HFF-Myc (cell line): ENCODE measurements around the gene KRTAP29-1.
"Not testable (repeated sequence)": the region's sequence is repeated elsewhere in the genome, so short reads cannot be mapped to it uniquely, and the experiment has no call there.

ENCODE experiments used
- DNase-seq: peaks from one replicate; pipeline ENCODE4 v3.0.0-alpha.2; 2011; ENCODE audit warnings: low read depth; ENCODE audit errors: extremely low read depth
- H3K4me3 ChIP-seq: replicated peaks from 2 replicates; pipeline ENCODE4 v1.5.1; 2011; ENCODE audit warnings: low read depth, mild to moderate bottlenecking, control low read depth, low read length
- TF ChIP-seq, protein P1 (sequence below): IDR thresholded peaks from 2 replicates; pipeline ENCODE4 v1.5.1; 2012; ENCODE audit warnings: mild to moderate bottlenecking, low read depth, low read length, control low read depth; ENCODE audit errors: missing control alignments

The KRTAP29-1 gene

DNA sequence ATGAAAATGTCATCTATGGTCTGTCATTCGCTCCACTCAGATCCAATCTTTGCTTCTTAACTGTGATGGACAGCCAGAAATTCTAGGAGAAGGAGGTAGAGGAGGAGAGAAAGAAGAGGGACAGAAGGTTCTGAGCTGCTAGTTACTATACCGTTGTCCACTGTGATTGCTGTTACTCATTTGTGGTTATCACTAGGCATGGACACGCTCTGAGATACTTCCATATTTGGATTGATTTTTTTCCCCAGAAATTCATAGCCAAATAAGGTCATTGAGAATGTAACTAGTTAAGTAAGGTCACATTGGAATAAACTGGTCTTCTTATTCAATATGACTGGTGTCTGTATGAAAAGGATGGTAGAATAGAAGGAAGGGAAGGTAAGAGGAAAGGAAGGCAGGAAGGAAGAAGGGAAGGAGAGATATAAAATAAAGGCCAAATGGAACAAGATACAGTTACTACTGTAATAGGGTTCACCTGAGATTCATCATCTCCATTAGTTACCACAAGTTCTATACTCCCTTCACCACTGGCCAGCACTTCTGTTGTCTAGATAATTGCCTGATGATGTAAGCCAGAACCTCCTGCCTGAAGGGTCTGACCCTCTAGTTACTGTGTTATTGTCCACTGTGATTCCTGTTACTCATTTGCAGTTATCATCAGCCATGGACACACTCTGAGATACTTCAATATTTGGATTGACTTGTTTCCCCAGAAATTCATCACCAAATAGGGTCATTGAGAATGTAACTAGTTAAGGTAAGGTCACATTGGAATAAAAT is 24.3 kb downstream of the KRTAP29-1 start:
- no peak for DNase-seq
- TF ChIP-seq, protein P1, sequence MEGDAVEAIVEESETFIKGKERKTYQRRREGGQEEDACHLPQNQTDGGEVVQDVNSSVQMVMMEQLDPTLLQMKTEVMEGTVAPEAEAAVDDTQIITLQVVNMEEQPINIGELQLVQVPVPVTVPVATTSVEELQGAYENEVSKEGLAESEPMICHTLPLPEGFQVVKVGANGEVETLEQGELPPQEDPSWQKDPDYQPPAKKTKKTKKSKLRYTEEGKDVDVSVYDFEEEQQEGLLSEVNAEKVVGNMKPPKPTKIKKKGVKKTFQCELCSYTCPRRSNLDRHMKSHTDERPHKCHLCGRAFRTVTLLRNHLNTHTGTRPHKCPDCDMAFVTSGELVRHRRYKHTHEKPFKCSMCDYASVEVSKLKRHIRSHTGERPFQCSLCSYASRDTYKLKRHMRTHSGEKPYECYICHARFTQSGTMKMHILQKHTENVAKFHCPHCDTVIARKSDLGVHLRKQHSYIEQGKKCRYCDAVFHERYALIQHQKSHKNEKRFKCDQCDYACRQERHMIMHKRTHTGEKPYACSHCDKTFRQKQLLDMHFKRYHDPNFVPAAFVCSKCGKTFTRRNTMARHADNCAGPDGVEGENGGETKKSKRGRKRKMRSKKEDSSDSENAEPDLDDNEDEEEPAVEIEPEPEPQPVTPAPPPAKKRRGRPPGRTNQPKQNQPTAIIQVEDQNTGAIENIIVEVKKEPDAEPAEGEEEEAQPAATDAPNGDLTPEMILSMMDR = no peak
- H3K4me3 ChIP-seq = no peak overlapping the region

DNA sequence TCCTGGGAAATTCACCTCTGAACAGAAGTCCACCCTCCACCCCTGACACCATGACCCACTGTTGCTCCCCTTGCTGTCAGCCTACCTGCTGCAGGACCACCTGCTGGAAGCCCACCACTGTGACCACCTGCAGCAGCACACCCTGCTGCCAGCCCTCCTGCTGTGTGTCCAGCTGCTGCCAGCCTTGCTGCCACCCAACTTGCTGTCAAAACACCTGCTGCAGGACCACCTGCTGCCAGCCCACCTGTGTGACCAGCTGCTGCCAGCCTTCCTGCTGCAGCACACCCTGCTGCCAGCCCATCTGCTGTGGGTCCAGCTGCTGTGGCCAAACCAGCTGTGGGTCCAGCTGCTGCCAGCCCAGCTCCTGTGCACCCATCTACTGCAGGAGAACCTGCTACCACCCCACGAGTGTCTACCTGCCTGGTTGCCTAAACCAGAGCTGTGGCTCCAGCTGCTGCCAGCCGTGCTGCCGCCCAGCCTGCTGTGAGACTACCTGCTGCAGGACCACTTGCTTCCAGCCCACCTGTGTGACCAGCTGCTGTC is 26.9 kb downstream of the KRTAP29-1 start, which contains the start of gene KRTAP9-7:
Gene KRTAP9-7, plus strand, starts transcription at position 51 of the 543 bp plus-strand sequence. Its CDS starts 0 bp downstream, at position 51.
- not testable (repeated sequence) for H3K4me3 ChIP-seq, DNase-seq

DNA sequence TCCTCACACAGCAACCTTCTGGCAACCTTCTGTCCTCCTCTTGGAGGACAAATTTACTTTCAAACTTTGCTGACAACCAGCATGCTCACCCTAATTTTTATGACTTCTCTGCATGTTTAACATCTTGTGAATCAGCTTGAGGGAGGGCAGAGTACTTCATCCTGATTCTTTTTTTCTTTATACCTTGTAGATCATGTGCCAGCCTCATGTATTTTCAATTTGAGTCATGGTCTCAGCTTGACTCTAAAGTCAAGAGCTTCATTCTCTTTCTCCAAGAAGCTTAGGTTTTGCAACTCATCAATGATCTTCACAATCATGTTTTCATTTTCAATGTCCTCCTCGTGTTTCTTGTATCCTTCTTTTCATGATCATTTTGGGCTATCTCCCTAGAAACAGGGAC is 30.8 kb downstream of the KRTAP29-1 start:
- TF ChIP-seq, protein P1 = no peak
- DNase-seq = no peak
- H3K4me3 ChIP-seq = no peak overlapping the region

DNA sequence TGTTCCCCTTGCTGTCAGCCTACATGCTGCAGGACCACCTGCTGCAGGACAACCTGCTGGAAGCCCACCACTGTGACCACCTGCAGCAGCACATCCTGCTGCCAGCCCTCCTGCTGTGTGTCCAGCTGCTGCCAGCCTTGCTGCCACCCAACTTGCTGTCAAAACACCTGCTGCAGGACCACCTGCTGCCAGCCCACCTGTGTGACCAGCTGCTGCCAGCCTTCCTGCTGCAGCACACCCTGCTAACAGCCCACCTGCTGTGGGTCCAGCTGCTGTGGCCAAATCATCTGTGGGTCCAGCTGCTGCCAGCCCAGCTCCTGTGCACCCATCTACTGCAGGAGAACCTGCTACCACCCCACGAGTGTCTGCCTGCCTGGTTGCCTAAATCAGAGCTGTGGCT is 31.3 kb downstream of the KRTAP29-1 start:
- DNase-seq, H3K4me3 ChIP-seq: not testable (repeated sequence)

DNA sequence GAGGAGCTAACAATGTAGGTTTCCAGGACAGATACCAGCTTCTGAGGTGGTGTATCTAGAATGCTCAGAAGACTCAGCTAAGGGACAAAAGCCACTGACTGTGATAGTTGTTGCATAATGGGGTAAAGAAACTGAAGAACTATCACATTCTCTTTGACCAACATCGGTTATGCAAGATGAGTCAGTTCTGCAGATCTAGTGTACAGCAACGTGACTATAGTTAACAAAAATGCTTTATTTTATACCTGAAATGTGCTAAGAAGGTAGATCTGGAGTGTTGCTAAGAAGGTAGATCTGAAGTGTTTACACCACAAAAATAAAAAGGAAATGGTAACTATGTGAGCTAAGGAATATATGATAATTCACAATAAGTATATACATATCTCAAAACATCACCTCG is 34.9 kb downstream of the KRTAP29-1 start:
- H3K4me3 ChIP-seq = no peak overlapping the region
- TF ChIP-seq, protein P1 = no peak

DNA sequence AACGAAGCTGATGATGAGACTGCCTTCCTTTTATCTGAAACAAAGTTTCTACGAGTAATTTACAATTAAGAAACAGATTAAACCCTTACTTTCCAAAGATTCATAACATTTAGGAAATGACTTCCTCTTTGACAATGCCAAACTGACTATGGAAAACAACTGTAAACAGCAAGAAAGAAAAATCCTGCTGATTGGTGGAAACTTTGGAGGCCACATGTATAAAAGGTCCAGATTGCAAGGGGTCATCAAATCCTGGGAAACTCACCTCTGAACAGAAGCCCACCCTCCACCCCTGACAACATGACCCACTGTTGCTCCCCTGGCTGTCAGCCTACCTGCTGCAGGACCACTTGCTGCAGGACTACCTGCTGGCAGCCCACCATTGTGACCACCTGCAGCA is 37.6 kb downstream of the KRTAP29-1 start, which contains the start of gene KRTAP9-6:
Gene KRTAP9-6, plus strand, starts transcription at position 301 of the 400 bp plus-strand sequence. Its CDS starts 0 bp downstream, at position 301.
- TF ChIP-seq, protein P1 = no peak
- no peak for DNase-seq
- no peak within 1 kb of the TSS for H3K4me3 ChIP-seq

More for the DNA sequence above, 34.9 kb downstream of the KRTAP29-1 start:
- DNase-seq = no peak

DNA sequence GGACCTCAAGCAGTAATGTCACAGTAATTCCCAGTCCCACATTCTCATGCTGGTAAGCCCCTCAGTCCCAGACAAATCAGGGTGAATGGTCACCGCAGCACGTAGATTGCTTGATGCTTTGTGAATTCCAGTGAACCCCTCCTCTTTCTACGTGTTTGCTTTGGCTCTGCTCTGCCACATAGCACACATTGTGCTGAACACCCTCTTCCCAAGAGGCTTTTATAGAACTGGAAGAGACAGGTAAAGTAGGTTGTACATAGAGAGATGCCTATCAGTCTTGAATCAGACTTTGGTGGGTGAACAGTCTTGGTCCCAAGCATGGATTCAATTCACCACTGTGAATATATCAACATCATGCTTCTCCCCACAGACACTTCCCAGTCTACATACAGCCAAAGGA is 38.1 kb downstream of the KRTAP29-1 start:
- no peak for DNase-seq
- TF ChIP-seq, protein P1 = no peak
- no peak overlapping the region for H3K4me3 ChIP-seq
